Fibroblast of gingiva (primary cell): ENCODE data around the gene FAM72A.
A peak's percentile ranks its signal among the peaks of the same experiment; 100 is the strongest.
"Not testable (repeated sequence)": the region's sequence is repeated elsewhere in the genome, so short reads cannot be mapped to it uniquely, and the experiment has no call there.

Experiments
- DNase-seq: peaks from one replicate; pipeline ENCODE4 v3.0.0-alpha.2; 2011; ENCODE audit warnings: low read depth

The FAM72A gene

GRCh38 chr1:206215600-206216392 is 13.2 kb upstream of the FAM72A start:
- DNase-seq, result not testable (repeated sequence)

DNA sequence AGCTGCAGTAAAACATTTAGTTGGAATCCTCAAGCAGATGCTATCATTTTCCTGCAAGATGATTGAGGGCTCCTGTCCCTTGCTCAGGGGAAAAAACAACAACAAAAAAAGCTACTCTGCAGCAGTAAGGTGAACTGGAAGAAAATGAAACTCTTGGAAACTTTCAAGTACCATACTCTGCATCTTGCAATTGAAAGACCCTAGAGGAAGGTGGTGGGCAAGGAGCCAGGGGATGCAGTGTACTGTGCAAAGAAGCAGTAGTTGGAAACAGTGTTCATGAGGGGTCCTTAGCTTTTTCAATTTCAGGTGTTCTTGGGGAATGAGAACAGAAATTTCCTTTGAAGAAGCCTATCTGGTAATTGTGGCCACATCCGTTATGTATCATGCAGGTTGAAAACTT is 8.2 kb upstream of the FAM72A start:
- not testable (repeated sequence) for DNase-seq

DNA sequence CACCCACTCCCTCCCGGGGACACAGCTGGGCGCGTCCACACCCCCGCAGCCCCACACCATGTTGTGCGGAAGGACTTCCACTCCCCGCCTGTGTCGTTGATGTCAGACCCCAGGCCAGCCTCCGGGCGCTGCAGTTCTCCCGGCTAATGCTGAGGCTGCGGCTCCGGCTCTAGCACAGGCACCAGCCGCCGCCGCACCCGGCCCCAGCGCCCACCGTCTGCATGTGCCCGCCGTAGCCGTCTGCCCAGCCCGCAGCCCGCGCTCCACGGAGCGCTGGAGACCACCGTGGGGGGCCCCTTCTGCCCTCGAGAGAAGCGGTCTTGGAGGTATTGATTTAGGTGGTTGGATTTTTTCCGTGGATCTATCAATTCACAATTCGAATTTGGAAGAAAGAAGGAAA is 2.9 kb upstream of the FAM72A start:
- DNase-seq, result not testable (repeated sequence)

- DNase-seq, result peak; percentile 36
Observed at GRCh38 chr1:206204871-206205270, 2.2 kb upstream of the FAM72A start.

GRCh38 chr1:206204159-206204511 is 1.5 kb upstream of the FAM72A start:
- not testable (repeated sequence) for DNase-seq

- DNase-seq, result peak; percentile 68
Observed at GRCh38 chr1:206203364-206204158, 922 bp upstream of the FAM72A start, which contains the start of gene SRGAP2. Gene SRGAP2, plus strand, starts transcription at chr1:206203541. Its CDS starts 2,430 bp downstream, at chr1:206205971.

DNA sequence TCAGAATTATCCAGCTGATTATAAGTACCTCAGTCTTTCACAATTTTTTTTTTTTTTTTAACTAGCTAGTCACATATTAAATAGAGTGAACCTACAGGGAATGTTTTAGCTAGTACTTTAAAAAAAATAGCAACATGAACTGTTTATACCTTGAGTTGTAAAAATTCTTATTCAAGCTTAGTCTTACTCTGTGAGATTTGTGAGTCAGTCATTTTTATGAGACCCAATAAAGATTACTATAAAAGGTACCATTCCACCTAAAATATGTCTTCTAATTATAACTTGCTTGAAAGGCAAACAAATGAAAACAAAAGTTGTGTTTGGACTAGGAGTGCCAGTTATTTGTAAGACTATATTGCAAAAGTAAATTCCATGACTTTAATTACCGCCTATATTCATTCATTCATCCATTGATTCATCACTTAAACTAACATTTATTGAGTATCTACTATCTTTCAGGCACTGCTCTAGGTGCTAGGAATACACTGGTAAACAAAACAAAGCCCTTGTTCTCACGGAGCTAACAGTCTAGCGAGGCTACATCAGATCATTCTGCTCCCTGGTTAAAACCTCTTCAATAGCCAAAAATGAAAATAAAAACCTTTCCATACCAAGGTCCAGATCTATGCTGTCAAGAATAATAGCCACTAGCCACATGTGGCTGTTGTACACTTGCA is 5.8 kb downstream of the FAM72A start:
- DNase-seq, result not testable (repeated sequence)

DNA sequence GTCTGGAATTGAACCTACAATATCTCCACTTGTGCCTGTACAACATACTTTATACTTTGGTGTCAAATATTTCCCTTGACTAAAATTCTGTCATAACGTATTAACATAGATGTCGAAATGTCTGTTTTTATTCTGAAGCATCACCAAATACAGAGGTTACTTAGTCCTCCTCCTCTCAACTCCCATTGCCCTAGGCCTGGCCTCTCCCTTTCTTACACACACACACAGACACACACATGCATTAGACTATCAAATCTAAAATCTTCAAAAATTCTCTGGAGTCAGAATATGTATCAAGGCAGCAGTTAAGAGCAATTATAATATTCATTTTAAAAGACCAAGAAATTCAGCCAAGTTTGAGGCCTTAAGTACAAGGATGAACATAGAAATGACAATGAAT is 7.5 kb downstream of the FAM72A start:
- DNase-seq, result not testable (repeated sequence)

DNA sequence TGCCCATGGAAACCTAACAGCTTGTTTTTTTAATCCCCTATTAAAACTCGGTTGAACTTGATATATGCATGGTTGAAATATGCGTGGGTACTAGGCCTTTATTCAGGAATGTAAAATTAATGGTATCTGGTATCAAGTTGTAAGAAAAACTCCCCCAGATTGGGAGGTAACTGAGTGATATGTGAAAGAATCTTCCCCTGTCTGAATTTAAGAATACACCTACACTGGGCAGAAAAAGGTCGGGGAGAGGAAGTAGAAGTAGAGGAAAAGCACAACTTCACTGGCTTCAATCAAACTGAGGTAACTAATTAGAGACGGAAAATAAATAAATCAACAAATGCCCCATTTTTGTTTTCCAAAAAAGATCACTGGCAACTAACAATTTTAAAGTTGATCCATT is 15.8 kb downstream of the FAM72A start:
- DNase-seq, result not testable (repeated sequence)

- DNase-seq, result not testable (repeated sequence)
Observed at GRCh38 chr1:206185778-206186177, 16.9 kb downstream of the FAM72A start.

DNA sequence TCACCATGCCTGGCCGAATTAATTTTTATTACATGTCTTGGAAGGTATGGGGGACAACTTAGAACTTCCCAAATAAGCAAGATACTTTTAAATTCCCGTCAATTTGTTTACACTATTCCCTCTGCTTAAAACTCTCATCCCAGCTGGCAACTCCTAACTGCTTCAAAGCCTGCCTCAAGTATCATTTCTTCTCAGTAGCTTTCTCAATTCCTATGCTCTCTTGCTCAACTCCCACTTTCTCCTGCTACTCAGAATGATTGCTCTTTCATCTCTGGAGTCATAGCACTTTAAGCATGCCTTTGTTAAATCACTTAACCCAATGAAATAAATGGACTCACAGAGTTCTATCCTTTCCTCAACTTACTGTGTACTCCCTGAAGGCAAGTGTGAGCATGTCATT is 18.9 kb downstream of the FAM72A start:
- DNase-seq, result peak; percentile 5

DNA sequence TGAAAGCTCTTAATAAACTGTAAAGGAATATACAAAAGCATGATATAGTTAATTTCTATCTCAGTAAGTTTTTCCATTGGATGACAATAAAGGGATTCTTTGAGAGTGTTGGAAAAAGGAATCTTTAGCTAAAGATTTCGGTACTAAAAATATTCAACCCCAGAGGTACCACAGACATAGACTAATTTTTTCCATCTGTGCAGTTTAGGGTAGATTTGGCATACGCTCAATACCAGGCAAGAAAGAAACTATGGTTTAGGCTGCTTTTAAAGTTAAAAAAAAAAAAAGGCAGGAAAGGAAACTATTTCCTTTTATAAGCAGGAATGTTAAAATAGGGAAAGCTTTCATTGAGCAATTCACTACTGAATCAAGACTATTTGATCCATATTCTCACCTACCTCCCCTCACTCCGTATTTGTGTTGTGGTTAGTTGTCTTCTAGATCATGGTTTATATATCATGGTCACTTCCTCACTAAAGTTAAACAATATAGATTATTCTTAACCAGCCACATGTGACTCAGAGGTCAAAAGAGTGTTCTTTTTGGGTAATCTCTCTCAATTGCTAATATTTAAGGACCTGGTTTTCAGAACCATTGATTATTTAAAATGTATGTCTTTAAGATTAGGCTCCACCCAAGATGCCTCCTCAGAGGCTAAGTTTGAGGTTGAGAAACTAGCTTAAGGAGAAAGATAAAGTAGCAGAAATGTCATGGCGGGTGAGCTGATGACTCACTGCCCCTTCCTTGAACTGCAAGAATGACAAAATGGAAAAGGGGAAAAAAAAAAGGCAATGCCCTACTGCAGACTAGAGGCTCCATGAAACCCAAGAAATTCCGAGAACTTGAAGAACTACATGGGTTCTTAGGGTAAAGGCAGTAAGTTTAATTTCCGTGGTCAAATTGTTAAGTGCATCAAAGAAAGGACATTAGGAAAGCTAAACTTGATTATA is 20.0 kb downstream of the FAM72A start:
- DNase-seq, result peak; percentile 19

- not testable (repeated sequence) for DNase-seq
Observed at GRCh38 chr1:206179666-206180065, 23.0 kb downstream of the FAM72A start.

GRCh38 chr1:206178061-206178989 is 24.3 kb downstream of the FAM72A start:
- DNase-seq, result peak; percentile 22

DNA sequence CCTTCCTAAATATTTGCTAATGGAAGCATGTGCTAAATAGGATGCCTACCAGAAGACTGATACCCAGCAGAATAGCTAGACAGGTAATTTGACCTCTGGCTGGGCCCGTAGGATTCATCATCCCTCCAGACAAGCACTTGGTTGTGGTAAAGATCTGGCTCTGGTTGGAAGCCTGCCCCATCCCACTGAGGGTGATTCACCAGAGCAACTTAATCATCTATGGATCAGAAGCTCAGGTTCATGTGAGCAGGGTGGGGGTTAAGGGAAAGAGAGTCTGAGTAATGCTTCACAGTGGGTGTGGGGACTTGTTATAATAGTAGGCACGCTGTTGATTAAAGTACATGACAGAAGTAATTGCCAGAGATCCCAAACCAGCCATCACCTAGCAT is 26.5 kb downstream of the FAM72A start:
- not testable (repeated sequence) for DNase-seq

DNA sequence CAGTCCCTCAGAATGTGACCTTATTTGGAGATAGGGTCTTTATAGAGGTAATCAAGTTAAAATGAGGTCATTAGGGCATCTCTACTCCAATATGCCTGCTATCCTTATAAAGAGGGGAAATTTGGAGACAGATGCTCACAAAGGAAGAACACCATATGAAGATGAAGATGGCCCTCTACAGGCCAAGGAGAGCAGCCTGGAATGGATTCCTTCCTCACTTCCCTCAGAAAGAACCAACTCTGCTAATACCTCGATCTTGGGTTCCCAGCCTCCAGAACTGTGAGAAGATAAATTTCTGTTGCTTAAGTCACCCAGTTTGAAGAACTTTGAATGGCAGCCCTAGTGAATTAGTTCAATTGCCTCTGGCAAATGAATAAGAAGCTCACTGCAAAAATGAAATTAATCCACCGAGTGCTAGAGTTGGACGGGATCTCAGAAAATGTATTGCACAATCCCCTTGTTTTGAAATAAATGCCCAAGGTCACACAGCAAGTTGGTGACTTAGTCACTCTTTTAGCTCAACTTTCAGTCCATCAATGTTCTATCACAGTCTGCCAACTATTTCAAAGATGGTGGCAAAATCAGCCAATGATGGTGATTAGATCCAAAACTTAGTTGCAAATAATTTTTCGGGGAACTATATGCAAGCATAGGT is 27.1 kb downstream of the FAM72A start:
- peak; percentile 54 for DNase-seq

- DNase-seq, result peak; percentile 2
Observed at GRCh38 chr1:206174182-206174868, 28.3 kb downstream of the FAM72A start.

GRCh38 chr1:206173110-206173719 is 29.4 kb downstream of the FAM72A start:
- not testable (repeated sequence) for DNase-seq

- DNase-seq, result peak; percentile 56
Observed at GRCh38 chr1:206169794-206170193, 32.8 kb downstream of the FAM72A start.
